HEK293 (cell line): ENCODE data around the gene MAPKAP1.

Source experiments
- CTCF ChIA-PET: fragments of 350-600 bp; formaldehyde crosslinking; extraction: SDS; loops from one replicate; lab custom pipeline; 2021; ENCODE audit warnings: antibody characterized with exemption; lab: Yijun Ruan, JAX
- POLR2A ChIA-PET: fragments of 300-600 bp; formaldehyde crosslinking; extraction: SDS; loops from one replicate; lab custom pipeline; 2020; ENCODE audit warnings: antibody characterized with exemption, inconsistent platforms; lab: Yijun Ruan, JAX
- H3K27ac ChIP-seq: fragments of 200-500 bp; sonication (Bioruptor generic); 2 replicates; pipeline ENCODE4 v1.5.1; 2014; ENCODE audit warnings: low read depth, low read length, control low read depth, inconsistent platforms; ENCODE audit errors: extremely low read depth
- H3K36me3 ChIP-seq, 2 experiments: fragments of 200-500 bp in 1 of 2; sonication (Bioruptor generic) in 1 of 2; 1 replicate in 1 of 2; 2 replicates in 1 of 2; pipeline ENCODE4 v1.5.1; 2014 to 2017; ENCODE audit warnings: inconsistent platforms in 2 of 2, low read length in 2 of 2; ENCODE audit not compliant: control insufficient read depth in 2 of 2, insufficient read depth in 1 of 2
- H3K4me1 ChIP-seq: fragments of 200-500 bp; sonication (Bioruptor generic); 2 replicates; pipeline ENCODE4 v1.5.1; 2014; ENCODE audit warnings: mild to moderate bottlenecking, low read length, inconsistent platforms; ENCODE audit not compliant: control insufficient read depth, insufficient read depth
- H3K4me3 ChIP-seq: 2 replicates; pipeline ENCODE4 v1.5.1; 2011; ENCODE audit warnings: low read depth, mild to moderate bottlenecking, control low read depth, low read length, moderate library complexity
- H3K9me3 ChIP-seq: fragments of 200-500 bp; sonication (Bioruptor generic); 2 replicates; pipeline ENCODE4 v1.5.1; 2014; ENCODE audit warnings: low read depth, low read length, inconsistent platforms; ENCODE audit not compliant: control insufficient read depth, insufficient read depth
- GLIS2 ChIP-seq: fragments of 450-650 bp; formaldehyde crosslinking; IDR thresholded peaks from 2 replicates; pipeline ENCODE4 v1.5.1; 2016; ENCODE audit warnings: missing biosample characterization, missing genetic modification characterization
- HOXA7 ChIP-seq: sonication (generic); formaldehyde crosslinking; IDR thresholded peaks from 2 replicates; pipeline ENCODE4 v1.8.1; 2022; ENCODE audit warnings: missing genetic modification reagents, borderline replicate concordance
- MEIS1 ChIP-seq: sonication (generic); formaldehyde crosslinking; IDR thresholded peaks from 2 replicates; pipeline ENCODE4 v1.8.1; 2022; ENCODE audit warnings: missing genetic modification reagents, mild to moderate bottlenecking, borderline replicate concordance
- OVOL3 ChIP-seq: fragments of 450-650 bp; formaldehyde crosslinking; IDR thresholded peaks from 2 replicates; pipeline ENCODE4 v1.5.1; 2016; ENCODE audit warnings: missing biosample characterization, missing genetic modification characterization
- PRDM1 ChIP-seq: fragments of 450-650 bp; formaldehyde crosslinking; IDR thresholded peaks from 2 replicates; pipeline ENCODE4; 2016; ENCODE audit warnings: missing biosample characterization, missing genetic modification characterization
- SP7 ChIP-seq: fragments of 450-650 bp; formaldehyde crosslinking; IDR thresholded peaks from 2 replicates; pipeline ENCODE4 v1.5.1; 2016; ENCODE audit warnings: missing biosample characterization, missing genetic modification characterization
- TRIM28 ChIP-seq: IDR thresholded peaks from 2 replicates; pipeline ENCODE4 v1.6.1; 2011; ENCODE audit warnings: low read length, control low read depth, borderline replicate concordance
- ZBTB48 ChIP-seq: fragments of 450-650 bp; formaldehyde crosslinking; IDR thresholded peaks from 2 replicates; pipeline ENCODE4 v1.5.1; 2016; ENCODE audit warnings: missing biosample characterization, missing genetic modification characterization
- ZBTB8A ChIP-seq: fragments of 450-650 bp; formaldehyde crosslinking; IDR thresholded peaks from 2 replicates; pipeline ENCODE4 v1.5.1; 2016; ENCODE audit warnings: missing biosample characterization, missing genetic modification characterization
- ZFHX2 ChIP-seq: fragments of 450-650 bp; formaldehyde crosslinking; conservative IDR thresholded peaks from 2 replicates; pipeline ENCODE4 v1.5.1; 2016; ENCODE audit warnings: missing biosample characterization, missing genetic modification characterization
- ZFP69B ChIP-seq: fragments of 450-650 bp; formaldehyde crosslinking; IDR thresholded peaks from 2 replicates; pipeline ENCODE4 v1.5.1; 2016; ENCODE audit warnings: missing biosample characterization, missing genetic modification characterization
- ZIC2 ChIP-seq: fragments of 450-650 bp; formaldehyde crosslinking; IDR thresholded peaks from 2 replicates; pipeline ENCODE4 v1.5.1; 2016; ENCODE audit warnings: missing biosample characterization, missing genetic modification characterization
- ZNF239 ChIP-seq: fragments of 450-650 bp; formaldehyde crosslinking; IDR thresholded peaks from 2 replicates; pipeline ENCODE4 v1.5.1; 2016; ENCODE audit warnings: missing biosample characterization, missing genetic modification characterization
- ZNF302 ChIP-seq: fragments of 450-650 bp; formaldehyde crosslinking; IDR thresholded peaks from 2 replicates; pipeline ENCODE4 v1.5.1; 2016; ENCODE audit warnings: missing biosample characterization, missing genetic modification characterization, low read depth
- ZNF350 ChIP-seq: fragments of 450-650 bp; formaldehyde crosslinking; IDR thresholded peaks from 2 replicates; pipeline ENCODE4 v1.5.0; 2017; ENCODE audit warnings: missing biosample characterization, mild to moderate bottlenecking, missing genetic modification characterization
- ZNF560 ChIP-seq: fragments of 450-650 bp; formaldehyde crosslinking; IDR thresholded peaks from 2 replicates; pipeline ENCODE4 v1.5.1; 2017; ENCODE audit warnings: missing biosample characterization, missing genetic modification characterization, borderline replicate concordance
- ZNF621 ChIP-seq: fragments of 450-650 bp; formaldehyde crosslinking; IDR thresholded peaks from 2 replicates; pipeline ENCODE4 v1.5.1; 2017; ENCODE audit warnings: missing biosample characterization, missing genetic modification characterization
- ZNF626 ChIP-seq: fragments of 450-650 bp; sonication (Bioruptor Pico); formaldehyde crosslinking; IDR thresholded peaks from 2 replicates; pipeline ENCODE4 v1.5.1; 2018; ENCODE audit warnings: missing biosample characterization, missing genetic modification characterization, inconsistent platforms
- ZNF677 ChIP-seq: fragments of 450-650 bp; IDR thresholded peaks from 2 replicates; pipeline ENCODE4 v1.5.0; 2018; ENCODE audit warnings: missing biosample characterization, mild to moderate bottlenecking, missing genetic modification characterization, moderate library complexity
- ZNF707 ChIP-seq: fragments of 450-650 bp; formaldehyde crosslinking; IDR thresholded peaks from 2 replicates; pipeline ENCODE4 v1.5.1; 2016; ENCODE audit warnings: missing biosample characterization, missing genetic modification characterization
- ZNF777 ChIP-seq: fragments of 450-650 bp; formaldehyde crosslinking; IDR thresholded peaks from 2 replicates; pipeline ENCODE4 v1.5.1; 2017; ENCODE audit warnings: missing biosample characterization, missing genetic modification characterization, borderline replicate concordance
- ZSCAN30 ChIP-seq: fragments of 450-650 bp; IDR thresholded peaks from 2 replicates; pipeline ENCODE4 v1.5.1; 2018; ENCODE audit warnings: missing biosample characterization, mild to moderate bottlenecking, missing genetic modification characterization, moderate library complexity
- TF ChIP-seq, protein P1 (sequence below): fragments of 450-650 bp; formaldehyde crosslinking; IDR thresholded peaks from 2 replicates; pipeline ENCODE4 v1.5.0; 2017; ENCODE audit warnings: missing biosample characterization, missing genetic modification characterization, borderline replicate concordance
- TF ChIP-seq, protein P2 (sequence below): fragments of 450-650 bp; IDR thresholded peaks from 2 replicates; pipeline ENCODE4 v1.5.1; 2018; ENCODE audit warnings: missing biosample characterization, missing genetic modification characterization
- TF ChIP-seq, protein P3 (sequence below): fragments of 450-650 bp; formaldehyde crosslinking; IDR thresholded peaks from 2 replicates; pipeline ENCODE4 v1.5.1; 2016; ENCODE audit warnings: missing biosample characterization, missing genetic modification characterization

MAPKAP1 gene

DNA sequence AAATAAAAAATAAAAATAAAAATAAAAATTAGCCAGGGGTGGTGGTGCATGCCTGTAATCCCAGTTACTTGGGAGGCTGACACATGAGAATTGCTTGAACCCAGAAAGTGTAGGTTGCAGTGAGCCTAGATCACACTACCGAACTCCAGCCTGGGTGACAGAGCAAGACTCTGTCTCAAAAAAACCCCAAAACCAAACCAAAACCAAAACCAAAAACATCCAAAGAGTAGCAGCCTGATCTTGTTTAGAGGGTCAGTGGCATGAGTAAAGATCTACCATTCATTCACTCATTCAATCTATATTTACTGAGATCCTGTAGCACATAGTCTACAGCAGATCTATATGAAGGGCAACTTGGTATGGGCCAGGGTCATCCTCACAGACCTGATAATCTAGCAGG is 202.4 kb downstream of the MAPKAP1 start:
- Histone ChIP-seq H3K4me1 (no peaks in the 10 kb centered on the region), H3K36me3 (peaks cover 0 to 6% of the 10 kb centered on the region in 2 experiments; a peak in 1 of 3 replicates)

DNA sequence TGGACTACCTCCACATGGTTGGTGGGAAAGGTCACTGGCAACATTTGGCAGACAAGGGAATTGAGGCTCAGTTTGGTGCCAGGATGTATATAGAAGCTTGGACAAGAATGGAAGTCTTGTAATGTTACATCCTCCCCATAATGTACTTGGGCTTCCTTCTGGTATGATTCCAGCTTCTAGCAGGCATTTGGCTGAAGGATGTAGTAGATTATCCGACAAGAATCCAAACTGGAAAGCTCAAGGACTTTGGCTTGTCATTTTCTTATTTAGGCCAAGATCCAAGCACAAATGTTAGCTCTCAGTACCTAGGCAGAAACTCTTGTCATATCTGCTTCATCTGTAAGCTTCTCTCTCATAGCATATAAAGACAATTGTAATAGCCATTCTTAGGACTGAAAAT is 209.1 kb downstream of the MAPKAP1 start:
- Histone ChIP-seq H3K36me3 (no peaks in the 10 kb centered on the region), H3K27ac (no peak overlapping the region), H3K4me1 (no peaks in the 10 kb centered on the region), H3K4me3 (no peak overlapping the region), H3K9me3 (no peaks in the 10 kb centered on the region)
- CTCF ChIA-PET = no interaction called here
- no peak for TF ChIP-seq ZFP69B (tag by site-specific recombination)
- no peak for TF ChIP-seq OVOL3
- TF ChIP-seq GLIS2 = no peak
- TF ChIP-seq TRIM28 = no peak
- TF ChIP-seq ZFHX2 = no peak
- TF ChIP-seq, protein P1, sequence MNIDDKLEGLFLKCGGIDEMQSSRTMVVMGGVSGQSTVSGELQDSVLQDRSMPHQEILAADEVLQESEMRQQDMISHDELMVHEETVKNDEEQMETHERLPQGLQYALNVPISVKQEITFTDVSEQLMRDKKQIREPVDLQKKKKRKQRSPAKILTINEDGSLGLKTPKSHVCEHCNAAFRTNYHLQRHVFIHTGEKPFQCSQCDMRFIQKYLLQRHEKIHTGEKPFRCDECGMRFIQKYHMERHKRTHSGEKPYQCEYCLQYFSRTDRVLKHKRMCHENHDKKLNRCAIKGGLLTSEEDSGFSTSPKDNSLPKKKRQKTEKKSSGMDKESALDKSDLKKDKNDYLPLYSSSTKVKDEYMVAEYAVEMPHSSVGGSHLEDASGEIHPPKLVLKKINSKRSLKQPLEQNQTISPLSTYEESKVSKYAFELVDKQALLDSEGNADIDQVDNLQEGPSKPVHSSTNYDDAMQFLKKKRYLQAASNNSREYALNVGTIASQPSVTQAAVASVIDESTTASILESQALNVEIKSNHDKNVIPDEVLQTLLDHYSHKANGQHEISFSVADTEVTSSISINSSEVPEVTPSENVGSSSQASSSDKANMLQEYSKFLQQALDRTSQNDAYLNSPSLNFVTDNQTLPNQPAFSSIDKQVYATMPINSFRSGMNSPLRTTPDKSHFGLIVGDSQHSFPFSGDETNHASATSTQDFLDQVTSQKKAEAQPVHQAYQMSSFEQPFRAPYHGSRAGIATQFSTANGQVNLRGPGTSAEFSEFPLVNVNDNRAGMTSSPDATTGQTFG (tag by site-specific recombination) = no peak
- TF ChIP-seq, protein P2, sequence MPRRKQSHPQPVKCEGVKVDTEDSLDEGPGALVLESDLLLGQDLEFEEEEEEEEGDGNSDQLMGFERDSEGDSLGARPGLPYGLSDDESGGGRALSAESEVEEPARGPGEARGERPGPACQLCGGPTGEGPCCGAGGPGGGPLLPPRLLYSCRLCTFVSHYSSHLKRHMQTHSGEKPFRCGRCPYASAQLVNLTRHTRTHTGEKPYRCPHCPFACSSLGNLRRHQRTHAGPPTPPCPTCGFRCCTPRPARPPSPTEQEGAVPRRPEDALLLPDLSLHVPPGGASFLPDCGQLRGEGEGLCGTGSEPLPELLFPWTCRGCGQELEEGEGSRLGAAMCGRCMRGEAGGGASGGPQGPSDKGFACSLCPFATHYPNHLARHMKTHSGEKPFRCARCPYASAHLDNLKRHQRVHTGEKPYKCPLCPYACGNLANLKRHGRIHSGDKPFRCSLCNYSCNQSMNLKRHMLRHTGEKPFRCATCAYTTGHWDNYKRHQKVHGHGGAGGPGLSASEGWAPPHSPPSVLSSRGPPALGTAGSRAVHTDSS = no peak
- no peak for TF ChIP-seq ZNF677
- no peak for TF ChIP-seq ZNF350 (tag by site-specific recombination)
- TF ChIP-seq ZIC2 (tag by site-specific recombination) = no peak
- TF ChIP-seq ZNF560 (tag by site-specific recombination) = no peak
- TF ChIP-seq ZNF621 (tag by site-specific recombination) = no peak
- no peak for TF ChIP-seq ZNF302 (tag by site-specific recombination)
- TF ChIP-seq PRDM1 (tag by site-specific recombination) = no peak
- no peak for TF ChIP-seq ZNF239 (tag by site-specific recombination)
- TF ChIP-seq ZNF707 (tag by site-specific recombination) = no peak
- no peak for TF ChIP-seq SP7 (tag by site-specific recombination)
- no peak for TF ChIP-seq MEIS1 (CRISPR knock-in tag)
- no peak for TF ChIP-seq ZBTB8A (tag by site-specific recombination)
- POLR2A ChIA-PET = no interaction called here

More for the DNA sequence above, 202.4 kb downstream of the MAPKAP1 start:
- ChIA-PET CTCF (no interaction called here), POLR2A (no interaction called here)
- no peak overlapping the region for H3K4me3 ChIP-seq
- H3K9me3 ChIP-seq = no peaks in the 10 kb centered on the region
- TF ChIP-seq ZNF777 (tag by site-specific recombination) (no peak), ZBTB48 (tag by site-specific recombination) (no peak), HOXA7 (CRISPR knock-in tag) (no peak), ZNF626 (tag by site-specific recombination) (no peak), ZSCAN30 (tag by site-specific recombination) (no peak)
- TF ChIP-seq, protein P3, sequence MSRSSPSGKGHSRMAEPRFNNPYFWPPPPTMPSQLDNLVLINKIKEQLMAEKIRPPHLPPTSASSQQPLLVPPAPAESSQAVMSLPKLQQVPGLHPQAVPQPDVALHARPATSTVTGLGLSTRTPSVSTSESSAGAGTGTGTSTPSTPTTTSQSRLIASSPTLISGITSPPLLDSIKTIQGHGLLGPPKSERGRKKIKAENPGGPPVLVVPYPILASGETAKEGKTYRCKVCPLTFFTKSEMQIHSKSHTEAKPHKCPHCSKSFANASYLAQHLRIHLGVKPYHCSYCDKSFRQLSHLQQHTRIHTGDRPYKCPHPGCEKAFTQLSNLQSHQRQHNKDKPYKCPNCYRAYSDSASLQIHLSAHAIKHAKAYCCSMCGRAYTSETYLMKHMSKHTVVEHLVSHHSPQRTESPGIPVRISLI (tag by site-specific recombination) = no peak
- no peak overlapping the region for H3K27ac ChIP-seq
